Posterior vena cava (tissue), 2 donors: ENCODE results near the gene CCNK. TPM values are rescaled to one million over a fixed set of nuclear protein-coding genes. Genes with fewer than 3 reads are reported as not detected.

Experiments
- DNase-seq: peaks from one replicate; pipeline ENCODE4 v3.0.0-alpha.2; 2020; ENCODE audit warnings: low spot score
- intact Hi-C, 2 donors: fragments of 100-400 bp; cut with DNase I; formaldehyde crosslinking; loops; one replicate each; pipeline versions ENCODE4 v1.14.1 to v1.14.2; 2022 to 2023
- total RNA-seq, 2 donors: library from RNA; stranded (reverse); fragmentation: NEBNext Ultra II Directional; extraction: Animal tissue kit (Norgen Biotek cat#: 25700); gene quantifications; one replicate each; pipeline ENCODE4 v1.2.1, GENCODE V29; 2021
- donor health status: DM: yes; HTN: yes; CAD: no.
- donor health status: DM: yes; HTN: yes; CAD: no.

CCNK gene
- total RNA-seq, 2 donors from 2014 or later = 34.3 to 35.3 TPM

- intact Hi-C loops = no loop called here
- DNase-seq = no peak
Observed at GRCh38 chr14:99556134-99556791, 75.1 kb downstream of the CCNK start.

GRCh38 chr14:99559286-99559990, 78.2 kb downstream of the CCNK start:
- intact Hi-C loops = no loop called here
- DNase-seq = no peak

- intact Hi-C loops = no loop called here
- no peak for DNase-seq
Observed at GRCh38 chr14:99560403-99560802, 79.2 kb downstream of the CCNK start.

- intact Hi-C loops = no loop called here
- DNase-seq = no peak
Observed at GRCh38 chr14:99560922-99561683, 79.9 kb downstream of the CCNK start.

- intact Hi-C loops = no loop called here
- DNase-seq = no peak
Observed at GRCh38 chr14:99561864-99562263, 80.7 kb downstream of the CCNK start.

Other genes with a start within 250 kb of the CCNK start
- 1 to 10 TPM in 1 of 2 donors, under 1 TPM in 1; 0.43 to 1.5 TPM for gene BCL11B, start 209.2 kb upstream of the CCNK start, total RNA-seq
- gene SETD3, start 550 bp upstream of the CCNK start, total RNA-seq = 100 to 1,000 TPM in 1 of 2 donors, 10 to 100 TPM in 1; 74.5 to 103 TPM
- gene CCDC85C, start 122.8 kb downstream of the CCNK start, total RNA-seq = 10 to 100 TPM; 19.8 to 28.2 TPM
- 10 to 100 TPM; 10.9 to 11.6 TPM for gene HHIPL1, start 163.7 kb downstream of the CCNK start, total RNA-seq
- gene CYP46A1, start 202.9 kb downstream of the CCNK start, total RNA-seq = 1 to 10 TPM; 1.3 TPM